KOPT-K1 (cell line): Measurements from ENCODE around the gene VAPB.

ENCODE experiments used
- H3K27ac ChIP-seq: fragments of 200-600 bp; sonication (generic); 2 replicates; pipeline ENCODE4 v1.5.1; 2016; ENCODE audit warnings: antibody characterized with exemption, mild to moderate bottlenecking, low read depth, low read length; ENCODE audit not compliant: poor library complexity, severe bottlenecking
- H3K36me3 ChIP-seq: fragments of 200-600 bp; sonication (generic); 2 replicates; pipeline ENCODE4 v1.5.1; 2017; ENCODE audit warnings: antibody characterized with exemption, mild to moderate bottlenecking, low read length, moderate library complexity; ENCODE audit not compliant: insufficient read depth
- H3K9me3 ChIP-seq: fragments of 200-600 bp; sonication (generic); 2 replicates; pipeline ENCODE4 v1.5.1; 2017; ENCODE audit warnings: antibody characterized with exemption, low read length, mild to moderate bottlenecking; ENCODE audit not compliant: insufficient read depth, poor library complexity, severe bottlenecking

The VAPB gene

DNA sequence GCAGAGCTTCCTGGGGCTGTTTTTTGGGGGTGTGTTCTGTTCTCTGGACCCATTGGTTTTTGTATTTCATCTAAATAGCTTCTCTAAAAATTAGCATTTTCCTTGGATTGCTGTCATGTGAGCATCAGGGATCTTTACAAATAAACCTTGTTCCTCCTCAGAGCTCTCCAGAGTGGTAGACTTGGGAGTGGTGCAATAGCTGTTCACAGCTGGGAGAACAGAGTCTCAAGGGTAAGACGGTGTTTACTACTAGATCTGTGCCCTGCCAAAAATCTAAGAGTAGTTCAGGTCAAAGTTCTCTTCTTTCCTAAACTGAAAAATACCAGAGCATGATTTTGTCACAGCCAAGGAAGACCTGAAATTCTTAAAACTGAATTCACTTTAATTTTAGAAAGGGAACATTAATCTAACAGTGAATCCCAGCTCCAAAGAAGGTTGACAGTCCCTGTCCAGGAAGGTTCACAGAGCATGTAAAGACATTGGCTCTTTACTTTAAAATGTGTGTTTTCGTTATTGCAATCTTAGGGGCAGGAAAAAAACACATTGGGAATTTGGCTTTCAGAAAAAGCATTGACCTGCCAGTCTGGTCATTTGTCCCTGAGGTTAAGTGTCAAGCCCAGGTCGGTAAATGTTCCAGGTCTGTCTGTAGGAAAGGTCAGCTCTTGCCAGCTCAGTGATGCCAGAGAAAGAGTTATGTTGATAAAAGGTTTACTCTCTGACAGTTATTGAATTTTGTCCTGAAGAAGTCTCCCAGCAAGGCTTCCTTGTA is 43.3 kb downstream of the VAPB start:
- Histone ChIP-seq H3K9me3 (no peaks in the 10 kb centered on the region), H3K27ac (no peak overlapping the region)

GRCh38 chr20:58433029-58433647 is 44.1 kb downstream of the VAPB start:
- H3K27ac ChIP-seq = peak overlapping the region; percentile 7
- H3K9me3 ChIP-seq = no peaks in the 10 kb centered on the region
- H3K36me3 ChIP-seq = peaks cover 40% of the 10 kb centered on the region

More for the DNA sequence above, 43.3 kb downstream of the VAPB start:
- peaks cover 33% of the 10 kb centered on the region for H3K36me3 ChIP-seq

GRCh38 chr20:58433759-58434158 is 44.7 kb downstream of the VAPB start:
- Histone ChIP-seq H3K27ac (peak overlapping the region; percentile 7), H3K36me3 (peaks cover 44% of the 10 kb centered on the region), H3K9me3 (no peaks in the 10 kb centered on the region)

DNA sequence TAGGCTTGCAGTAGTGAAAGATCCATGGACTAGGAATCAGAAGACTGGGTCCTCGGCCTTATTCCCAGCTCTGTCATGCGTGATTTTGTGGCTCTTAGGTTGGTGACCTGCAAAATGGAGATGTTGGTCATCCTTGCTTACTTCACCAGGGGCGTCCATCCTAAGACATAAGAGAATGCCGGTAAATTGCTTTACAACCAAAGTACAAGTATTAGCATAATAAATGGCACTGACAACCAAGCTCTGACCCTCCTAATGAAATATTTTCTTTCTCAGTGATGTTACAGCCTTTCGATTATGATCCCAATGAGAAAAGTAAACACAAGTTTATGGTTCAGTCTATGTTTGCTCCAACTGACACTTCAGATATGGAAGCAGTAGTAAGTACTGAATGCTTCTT is 45.3 kb downstream of the VAPB start:
- Histone ChIP-seq H3K9me3 (no peaks in the 10 kb centered on the region), H3K36me3 (peaks cover 49% of the 10 kb centered on the region), H3K27ac (no peak overlapping the region)

GRCh38 chr20:58435237-58435636 is 46.2 kb downstream of the VAPB start:
- Histone ChIP-seq H3K36me3 (peaks cover 58% of the 10 kb centered on the region), H3K27ac (no peak overlapping the region), H3K9me3 (no peaks in the 10 kb centered on the region)

GRCh38 chr20:58436868-58437645 is 48.0 kb downstream of the VAPB start:
- Histone ChIP-seq H3K27ac (no peak overlapping the region), H3K9me3 (no peaks in the 10 kb centered on the region), H3K36me3 (peaks cover 61% of the 10 kb centered on the region)

DNA sequence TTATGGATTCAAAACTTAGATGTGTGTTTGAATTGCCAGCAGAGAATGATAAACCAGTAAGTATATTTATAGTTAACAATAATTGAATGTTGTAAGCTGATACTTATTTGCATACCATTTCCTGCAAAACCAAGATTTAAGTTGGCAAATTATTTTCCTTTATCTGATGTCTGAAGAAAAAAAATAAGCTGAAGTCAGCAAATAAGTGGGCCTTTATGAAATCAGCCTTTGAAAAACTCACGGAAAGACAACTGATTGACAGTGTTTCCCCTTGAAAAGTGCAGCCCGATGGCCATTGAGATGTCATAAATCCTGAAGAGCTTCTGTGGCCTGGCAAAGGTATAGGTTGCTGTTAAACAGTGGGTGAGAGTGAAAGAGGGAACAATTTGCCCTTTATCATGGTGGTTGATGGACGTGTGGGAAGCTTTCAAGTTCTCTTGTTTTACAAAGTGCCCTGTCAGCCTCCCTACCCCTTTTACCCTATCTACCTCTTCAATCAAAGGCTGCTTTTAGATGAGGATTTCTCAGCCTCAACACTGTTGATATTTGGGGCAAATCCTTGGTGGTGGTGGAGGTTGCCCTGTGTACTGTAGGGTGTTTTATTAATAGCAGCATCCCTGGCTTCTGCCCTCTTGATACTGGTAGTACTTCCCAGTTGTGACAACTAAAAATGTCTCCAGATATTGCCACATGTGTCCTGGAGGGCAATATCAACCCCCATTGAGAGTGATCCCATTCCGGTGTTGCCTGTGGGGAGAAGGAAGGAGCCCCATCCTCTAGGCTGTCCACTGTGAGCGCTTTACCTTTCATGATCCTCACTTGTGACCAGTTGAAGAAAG is 50.2 kb downstream of the VAPB start:
- H3K27ac ChIP-seq = no peak overlapping the region
- peaks cover 81% of the 10 kb centered on the region for H3K36me3 ChIP-seq
- no peaks in the 10 kb centered on the region for H3K9me3 ChIP-seq

GRCh38 chr20:58440021-58440767 is 51.2 kb downstream of the VAPB start:
- H3K36me3 ChIP-seq = peaks cover 90% of the 10 kb centered on the region
- no peak overlapping the region for H3K27ac ChIP-seq
- H3K9me3 ChIP-seq = no peaks in the 10 kb centered on the region

GRCh38 chr20:58441723-58442122 is 52.7 kb downstream of the VAPB start:
- peaks cover 93% of the 10 kb centered on the region for H3K36me3 ChIP-seq
- no peak overlapping the region for H3K27ac ChIP-seq
- H3K9me3 ChIP-seq = no peaks in the 10 kb centered on the region

GRCh38 chr20:58444746-58445255 is 55.8 kb downstream of the VAPB start:
- H3K36me3 ChIP-seq = peaks cover 89% of the 10 kb centered on the region

DNA sequence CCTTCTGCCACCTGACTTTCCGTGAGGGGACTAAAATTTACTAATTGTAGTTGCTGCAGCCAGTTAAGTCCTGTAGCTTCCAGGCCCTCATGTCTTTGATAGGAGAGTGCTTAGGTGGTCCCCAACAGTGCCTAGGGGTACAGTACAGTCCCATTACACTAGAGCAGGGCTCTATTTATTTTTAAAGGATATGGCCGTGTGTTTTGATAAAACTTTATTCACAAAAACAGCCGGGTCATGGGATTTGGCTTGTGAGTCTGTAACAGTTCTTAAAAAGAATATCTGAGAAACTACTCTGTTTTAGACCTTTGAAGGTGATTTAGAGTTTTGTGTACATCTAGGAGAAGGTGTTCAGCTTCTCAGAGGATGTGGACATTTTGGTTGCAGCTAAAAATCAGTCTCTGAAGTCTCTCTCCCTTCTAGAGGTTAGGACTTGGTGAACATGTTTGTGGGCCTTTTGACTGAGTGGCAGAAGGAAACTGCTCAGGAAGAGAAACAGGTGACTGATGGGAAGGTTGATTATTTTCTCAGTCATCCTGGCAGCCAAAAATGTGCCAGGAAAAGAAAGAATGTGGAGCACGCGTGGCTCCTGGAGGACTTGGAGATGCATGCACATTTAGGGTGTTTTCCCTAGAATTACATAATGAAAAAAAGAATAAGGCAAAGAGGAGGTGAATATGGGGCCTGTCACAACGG is 57.4 kb downstream of the VAPB start:
- H3K36me3 ChIP-seq = peaks cover 85% of the 10 kb centered on the region
- no peak overlapping the region for H3K27ac ChIP-seq
- H3K9me3 ChIP-seq = no peaks in the 10 kb centered on the region

More at GRCh38 chr20:58444746-58445255, 55.8 kb downstream of the VAPB start:
- no peak overlapping the region for H3K27ac ChIP-seq
- H3K9me3 ChIP-seq = no peaks in the 10 kb centered on the region

DNA sequence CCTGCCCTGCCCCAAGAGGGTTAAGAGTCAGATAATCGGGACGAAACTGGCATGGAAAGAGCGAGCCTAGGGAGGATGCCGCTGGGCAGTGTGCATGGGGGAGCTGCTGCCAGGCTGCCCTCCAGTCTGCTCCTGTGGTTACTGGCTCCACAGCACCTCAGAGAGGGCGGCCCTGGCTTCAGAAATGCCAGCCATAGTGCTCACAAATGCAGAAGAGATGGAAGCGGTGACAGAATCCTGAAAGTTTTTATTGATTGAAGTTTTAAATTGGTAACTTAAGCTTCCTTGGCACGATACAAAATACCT is 57.9 kb downstream of the VAPB start:
- Histone ChIP-seq H3K9me3 (no peaks in the 10 kb centered on the region), H3K36me3 (peaks cover 85% of the 10 kb centered on the region), H3K27ac (no peak overlapping the region)

- Histone ChIP-seq H3K9me3 (peaks cover under 1% of the 10 kb centered on the region), H3K36me3 (peaks cover 85% of the 10 kb centered on the region), H3K27ac (no peak overlapping the region)
These were observed 58.7 kb downstream of the VAPB start for GRCh38 chr20:58447511-58448391.
